HTERT RPE-1 (cell line): ENCODE results near the gene GNE.
"Not testable (repeated sequence)": the region's sequence is repeated elsewhere in the genome, so short reads cannot be mapped to it uniquely, and the experiment has no call there.

Source experiments
- in situ Hi-C: fragments of 300-500 bp; cut with MboI; formaldehyde crosslinking; loops from 4 replicates; pipeline ENCODE4 v1.14.3; 2020; ENCODE audit warnings: low sequenced_read_pairs

GNE gene

GRCh38 chr9:36275060-36275459, 16.8 kb upstream of the GNE start:
- in situ Hi-C loops = no loop called here

DNA sequence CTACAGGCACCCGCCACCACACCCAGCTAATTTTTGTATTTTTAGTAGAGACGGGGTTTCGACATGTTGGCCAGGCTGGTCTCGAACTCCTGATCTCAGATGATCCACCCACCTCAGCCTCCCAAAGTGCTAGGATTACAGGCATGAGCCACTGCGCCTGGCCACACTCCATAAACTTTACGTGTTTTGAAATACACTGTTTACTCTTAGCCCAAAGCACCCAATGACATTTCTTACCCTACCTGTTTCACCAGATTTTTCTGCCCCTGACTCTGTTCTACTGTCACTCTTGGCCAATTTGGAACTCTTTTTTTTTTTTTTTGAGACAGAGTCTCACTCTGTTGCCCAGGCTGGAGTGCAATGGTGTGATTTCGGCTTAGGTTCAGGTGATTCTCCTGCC, 15.1 kb upstream of the GNE start:
- in situ Hi-C loops = not testable (repeated sequence)

- in situ Hi-C loops = no loop called here
Observed at GRCh38 chr9:36268007-36268427, 9.8 kb upstream of the GNE start.

- in situ Hi-C loops = no loop called here
Observed at GRCh38 chr9:36264896-36265295, 6.6 kb upstream of the GNE start.

DNA sequence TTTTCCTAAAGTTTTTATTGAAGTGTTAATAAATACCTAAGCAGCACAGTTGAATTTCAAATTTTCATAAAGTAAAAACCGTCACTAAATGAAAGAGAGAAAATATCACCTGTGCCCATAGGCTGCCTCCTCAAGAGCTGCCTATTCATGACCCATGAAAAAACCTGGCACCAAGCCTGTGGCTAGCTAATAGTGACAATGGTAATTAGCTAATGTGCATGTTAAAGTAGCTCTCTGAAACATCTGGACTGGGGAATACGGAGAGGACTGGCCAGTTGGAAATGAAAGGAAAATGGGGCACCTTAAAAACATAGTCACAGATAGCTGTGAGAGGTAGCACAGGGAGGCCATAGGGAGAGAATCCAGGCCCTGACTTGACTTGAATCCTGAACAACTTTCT, 5.4 kb upstream of the GNE start:
- in situ Hi-C loops = no loop called here

- in situ Hi-C loops = no loop called here
Observed at GRCh38 chr9:36258996-36259533, 817 bp upstream of the GNE start.

DNA sequence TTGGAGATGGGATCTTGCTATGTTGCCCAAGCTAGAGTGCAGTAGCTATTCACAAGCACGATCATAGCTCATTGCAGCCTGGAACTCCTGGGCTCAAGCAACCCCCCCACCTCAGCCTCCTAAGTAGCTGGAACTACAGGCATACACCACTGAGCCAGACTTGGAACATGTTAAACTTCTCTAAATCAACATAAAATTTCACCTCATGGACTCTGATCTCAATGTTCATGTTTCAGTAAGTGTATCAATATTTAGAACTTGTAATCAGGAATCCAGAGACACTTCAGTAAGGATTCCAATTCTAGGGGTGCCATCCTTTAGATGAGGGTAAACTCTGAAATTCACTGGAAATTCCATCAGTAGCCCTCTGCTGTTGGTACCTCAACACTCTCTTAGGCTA, 6.8 kb downstream of the GNE start:
- in situ Hi-C loops = no loop called here

DNA sequence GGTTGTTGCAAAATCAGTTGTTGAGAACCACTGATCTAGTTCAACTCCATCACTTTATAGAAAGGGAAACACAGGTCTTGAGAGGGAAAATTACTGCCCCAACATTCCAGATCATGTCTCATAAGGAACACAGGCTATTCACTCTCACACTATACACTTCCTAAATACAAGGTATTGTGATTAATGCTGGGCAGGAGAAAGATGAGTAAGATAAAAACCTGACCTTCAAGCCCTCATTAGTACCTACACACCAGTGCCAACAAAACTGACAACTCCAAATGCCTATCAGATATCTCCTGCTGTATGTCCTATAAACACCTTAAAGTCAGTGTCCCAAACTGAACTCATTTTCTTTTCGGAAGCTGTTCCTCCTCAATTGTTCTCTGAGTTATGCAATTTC, 8.2 kb downstream of the GNE start:
- in situ Hi-C loops = no loop called here

DNA sequence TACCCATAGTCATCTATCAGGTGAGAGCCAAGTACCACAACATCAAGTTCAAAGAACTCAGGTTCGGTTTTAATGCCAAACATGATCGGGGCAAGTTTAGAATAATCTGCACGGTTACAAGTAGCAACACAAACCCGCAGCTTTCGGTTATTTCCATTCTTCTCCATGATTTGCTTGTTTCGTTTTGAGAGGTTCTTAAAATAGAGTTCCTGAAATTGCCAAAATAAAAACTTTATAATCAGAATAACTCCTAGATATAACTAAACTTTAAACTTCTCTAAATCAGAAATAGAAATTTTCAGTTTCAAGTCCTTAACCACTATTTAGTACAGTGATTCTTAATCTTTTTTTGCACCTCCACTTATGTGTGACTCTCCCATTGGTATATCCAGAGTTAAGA, 9.1 kb downstream of the GNE start:
- in situ Hi-C loops = no loop called here

- in situ Hi-C loops = not testable (repeated sequence)
Observed at GRCh38 chr9:36248061-36248460, 10.2 kb downstream of the GNE start.

- in situ Hi-C loops = no loop called here
Observed at GRCh38 chr9:36247356-36247755, 10.9 kb downstream of the GNE start.

DNA sequence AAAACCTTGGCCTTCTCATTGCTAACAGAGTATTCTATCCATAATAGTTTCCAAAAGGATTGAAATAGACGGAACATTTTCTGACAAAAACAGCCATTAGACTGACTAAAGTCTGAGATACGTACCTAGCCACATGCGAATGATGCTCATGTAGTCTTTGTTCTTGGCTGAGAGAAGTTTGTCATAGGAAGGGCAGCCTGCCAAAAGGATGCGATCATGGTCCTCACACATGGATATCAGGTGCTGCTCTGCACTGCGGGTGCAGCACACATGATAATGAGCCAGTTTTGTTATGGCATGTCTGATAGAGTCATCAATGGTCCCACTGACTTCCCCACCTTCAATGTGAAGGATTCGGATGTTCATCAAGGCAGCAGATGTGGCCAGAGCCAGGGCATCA, 12.3 kb downstream of the GNE start:
- in situ Hi-C loops = no loop called here

DNA sequence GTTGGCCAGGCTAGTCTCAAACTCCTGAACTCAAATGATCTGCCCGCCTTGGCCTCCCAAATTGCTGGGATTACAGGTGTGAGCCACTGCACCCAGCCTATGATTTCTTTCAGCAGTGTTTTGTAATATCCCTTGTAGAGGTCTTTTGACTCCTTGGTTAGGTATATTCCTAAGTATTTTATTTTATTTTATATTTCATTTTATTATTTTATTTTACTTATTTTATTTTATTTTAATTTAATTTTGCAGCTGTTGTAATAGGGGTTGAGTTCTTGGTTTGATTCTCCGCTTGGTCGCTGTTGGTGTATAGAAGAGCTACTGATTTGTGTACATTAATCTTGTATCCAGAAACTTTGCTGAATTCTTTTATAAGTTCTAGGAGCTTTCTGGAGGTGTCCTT, 18.6 kb downstream of the GNE start:
- in situ Hi-C loops = not testable (repeated sequence)

GRCh38 chr9:36239205-36239604, 19.0 kb downstream of the GNE start:
- in situ Hi-C loops = not testable (repeated sequence)

GRCh38 chr9:36237230-36237629, 21.0 kb downstream of the GNE start:
- in situ Hi-C loops = no loop called here

DNA sequence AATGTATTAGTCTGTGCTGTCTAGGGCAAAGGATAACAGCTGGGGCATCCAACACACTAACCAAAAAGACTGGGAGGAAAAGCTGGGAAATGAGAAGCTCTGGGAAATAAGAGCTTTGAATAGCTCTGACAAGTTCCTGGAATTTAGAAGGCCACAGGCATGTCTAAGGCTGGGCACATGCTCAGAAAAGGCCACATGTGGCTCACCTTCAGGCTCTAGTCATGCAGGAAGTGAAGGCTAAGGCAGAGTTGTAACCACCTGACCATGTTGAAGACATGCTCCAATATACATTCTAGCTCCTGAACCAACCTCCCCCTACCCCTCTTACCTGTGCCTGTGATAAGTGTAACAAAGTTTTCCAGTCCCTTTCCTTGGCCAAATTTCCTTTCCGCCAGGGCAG, 35.8 kb downstream of the GNE start:
- in situ Hi-C loops = no loop called here

DNA sequence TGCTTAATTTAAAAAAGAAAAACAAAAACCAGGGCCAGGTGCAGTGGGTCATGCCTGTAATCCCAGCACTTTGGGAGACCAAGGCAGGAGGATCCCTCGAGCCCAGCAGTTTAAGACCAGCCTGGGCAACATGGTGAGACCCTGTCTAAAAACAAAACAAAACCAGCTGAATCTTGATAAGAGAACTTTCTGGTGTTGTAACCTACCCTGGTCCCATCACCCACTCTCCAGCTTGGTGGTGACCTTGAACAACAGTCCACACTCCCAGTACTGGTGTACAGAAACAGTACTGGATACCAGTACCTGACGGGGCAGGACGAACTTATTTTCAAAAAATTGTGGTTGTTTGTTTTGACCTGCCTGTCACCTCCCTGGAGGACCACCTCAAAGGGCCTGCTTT, 36.6 kb downstream of the GNE start:
- in situ Hi-C loops = no loop called here

- in situ Hi-C loops = no loop called here
Observed at GRCh38 chr9:36218411-36218901, 39.8 kb downstream of the GNE start.

- in situ Hi-C loops = no loop called here
Observed at GRCh38 chr9:36218011-36218410, 40.2 kb downstream of the GNE start.

DNA sequence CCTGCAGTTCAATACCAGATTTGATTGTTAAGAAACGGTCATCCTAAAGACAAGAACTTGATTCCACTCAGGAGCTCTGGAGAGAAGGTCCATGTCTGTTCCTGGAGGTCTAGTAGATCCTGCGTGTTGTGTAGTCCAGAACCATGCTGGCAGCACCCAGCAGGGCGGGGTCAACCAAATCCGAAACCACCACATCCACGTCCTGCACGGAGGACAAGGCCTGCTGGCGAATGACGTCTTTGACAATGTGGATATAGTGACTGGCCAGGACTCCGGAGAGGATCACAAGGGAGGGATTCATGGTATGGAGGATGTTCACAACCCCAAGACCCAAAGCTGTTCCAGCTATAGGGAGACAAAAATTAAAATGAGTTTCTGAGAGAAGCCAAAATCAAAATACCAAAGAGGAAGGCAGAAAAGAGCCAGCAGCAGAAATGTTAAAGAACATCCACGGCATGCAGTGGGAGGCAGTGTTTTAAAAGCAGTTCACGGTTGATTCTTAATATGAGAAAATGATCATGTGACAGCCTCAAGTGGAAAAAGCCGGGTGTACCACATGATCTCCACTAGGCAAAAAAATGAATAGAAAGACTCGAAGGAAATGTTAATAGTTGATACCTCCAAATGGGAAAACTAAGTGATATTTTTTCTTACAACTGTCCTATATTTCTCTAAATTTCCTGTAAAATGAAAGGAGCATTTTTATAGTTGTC, 40.8 kb downstream of the GNE start:
- in situ Hi-C loops = no loop called here

GRCh38 chr9:36214571-36214970, 43.7 kb downstream of the GNE start:
- in situ Hi-C loops = no loop called here

DNA sequence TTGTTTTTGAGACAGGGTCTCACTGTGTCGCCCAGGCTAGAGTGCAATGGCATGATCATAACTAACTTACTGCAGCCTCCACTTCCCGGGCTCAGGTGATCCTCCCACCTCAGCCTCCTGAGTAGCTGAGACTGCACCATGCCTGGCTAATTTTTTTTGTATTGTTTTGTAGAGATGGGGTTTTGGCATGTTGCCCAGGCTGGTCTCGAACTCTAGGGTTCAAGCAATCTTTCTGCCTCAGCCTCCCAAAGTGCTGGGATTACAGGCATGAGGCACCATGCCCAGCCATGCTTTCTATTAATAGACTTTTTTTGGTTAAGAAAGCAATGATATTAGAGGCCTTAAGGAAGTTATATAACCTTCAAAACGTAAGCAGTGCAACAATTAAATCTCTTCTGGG, 44.3 kb downstream of the GNE start:
- in situ Hi-C loops = no loop called here

DNA sequence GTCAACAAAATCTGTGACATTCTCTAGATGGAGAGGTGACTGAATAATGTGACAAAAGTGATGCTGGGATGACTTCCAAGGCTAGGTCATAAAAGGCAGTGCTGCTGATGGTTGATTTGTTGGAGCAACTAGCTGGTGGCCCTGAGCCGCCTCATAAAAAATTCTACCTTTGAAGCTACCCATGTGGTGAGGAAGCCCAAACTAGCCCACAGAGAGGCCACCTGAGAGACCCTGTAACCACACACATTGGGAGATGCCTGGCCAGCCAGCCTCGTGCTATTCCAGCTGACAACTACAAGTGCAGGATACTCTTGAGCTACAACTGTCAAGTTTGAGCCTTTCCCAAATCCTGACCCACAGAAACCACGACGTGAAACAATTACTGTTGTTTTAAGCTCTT, 44.9 kb downstream of the GNE start:
- in situ Hi-C loops = no loop called here
